Measurements from ENCODE around the gene SNRPA1. TPM values are rescaled to one million over a fixed set of nuclear protein-coding genes. Genes with fewer than 3 reads are reported as not detected.

The SNRPA1 gene
- total RNA-seq, 1 donor from 2014 or later, result 62.4 TPM

DNA sequence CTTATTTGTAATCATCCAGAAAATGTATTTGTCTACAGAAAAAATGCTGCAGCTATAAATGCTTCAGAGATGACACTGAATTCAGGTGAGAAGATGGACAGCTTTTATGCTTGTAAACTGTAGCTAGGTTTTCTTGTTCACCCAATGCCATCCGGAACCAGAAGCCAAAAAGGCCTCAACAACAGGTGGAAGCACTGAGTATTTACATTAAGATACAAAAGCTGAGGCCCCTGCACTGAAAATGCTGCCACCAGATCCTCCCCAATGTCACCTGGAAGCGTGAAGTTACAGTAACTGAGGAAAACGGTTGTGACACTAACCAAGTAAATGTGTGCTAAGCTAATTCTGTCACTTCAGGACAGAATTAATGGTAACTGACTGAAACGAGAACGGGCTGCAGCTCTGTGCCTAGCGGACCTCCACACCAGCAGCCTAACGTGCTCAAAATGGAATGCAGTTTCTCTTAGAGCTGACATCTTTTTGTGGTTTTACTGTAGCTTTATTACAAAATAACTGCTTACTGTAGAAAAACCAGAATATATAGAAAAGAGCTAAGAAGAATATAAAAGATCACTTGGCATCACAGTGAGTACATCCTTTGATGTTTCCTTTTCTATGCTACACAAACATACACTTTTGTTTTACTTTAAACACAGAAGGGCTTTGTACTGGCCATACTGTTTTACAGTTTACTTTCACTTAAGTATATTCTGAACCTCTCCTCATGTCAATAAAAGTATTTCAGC is 50.8 kb downstream of the SNRPA1 start:
- no peak for DNase-seq (ENCODE audit: low read depth)
- H3K4me3 ChIP-seq (ENCODE audit: low read depth, low read length), result no peak overlapping the region
- TF ChIP-seq, protein P1, sequence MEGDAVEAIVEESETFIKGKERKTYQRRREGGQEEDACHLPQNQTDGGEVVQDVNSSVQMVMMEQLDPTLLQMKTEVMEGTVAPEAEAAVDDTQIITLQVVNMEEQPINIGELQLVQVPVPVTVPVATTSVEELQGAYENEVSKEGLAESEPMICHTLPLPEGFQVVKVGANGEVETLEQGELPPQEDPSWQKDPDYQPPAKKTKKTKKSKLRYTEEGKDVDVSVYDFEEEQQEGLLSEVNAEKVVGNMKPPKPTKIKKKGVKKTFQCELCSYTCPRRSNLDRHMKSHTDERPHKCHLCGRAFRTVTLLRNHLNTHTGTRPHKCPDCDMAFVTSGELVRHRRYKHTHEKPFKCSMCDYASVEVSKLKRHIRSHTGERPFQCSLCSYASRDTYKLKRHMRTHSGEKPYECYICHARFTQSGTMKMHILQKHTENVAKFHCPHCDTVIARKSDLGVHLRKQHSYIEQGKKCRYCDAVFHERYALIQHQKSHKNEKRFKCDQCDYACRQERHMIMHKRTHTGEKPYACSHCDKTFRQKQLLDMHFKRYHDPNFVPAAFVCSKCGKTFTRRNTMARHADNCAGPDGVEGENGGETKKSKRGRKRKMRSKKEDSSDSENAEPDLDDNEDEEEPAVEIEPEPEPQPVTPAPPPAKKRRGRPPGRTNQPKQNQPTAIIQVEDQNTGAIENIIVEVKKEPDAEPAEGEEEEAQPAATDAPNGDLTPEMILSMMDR (conservative IDR thresholded peaks at IDR 0.05; ENCODE audit: low read depth, low read length), result no peak

DNA sequence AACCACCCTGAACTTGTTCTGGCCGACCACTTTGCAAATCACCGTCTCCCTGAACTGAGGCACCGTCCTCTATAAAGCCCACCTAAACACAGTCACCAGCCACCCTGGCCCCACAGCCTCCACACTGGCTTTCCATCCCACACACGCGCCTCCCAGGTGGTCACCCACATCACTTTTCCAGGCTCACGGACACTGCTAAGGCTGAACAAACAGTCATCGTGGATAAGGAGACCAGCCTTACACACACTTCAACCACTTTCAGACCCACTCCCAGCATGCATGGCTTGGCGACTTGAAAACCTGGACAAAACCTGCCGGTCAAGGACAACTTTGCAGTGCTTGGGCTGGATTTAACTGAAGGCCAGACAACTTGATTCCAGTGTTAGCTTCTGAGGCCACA is 51.6 kb downstream of the SNRPA1 start:
- no peak overlapping the region for H3K4me3 ChIP-seq (ENCODE audit: low read depth, low read length)
- TF ChIP-seq, protein P1 (conservative IDR thresholded peaks at IDR 0.05; ENCODE audit: low read depth, low read length), result no peak
- DNase-seq (ENCODE audit: low read depth), result no peak

DNA sequence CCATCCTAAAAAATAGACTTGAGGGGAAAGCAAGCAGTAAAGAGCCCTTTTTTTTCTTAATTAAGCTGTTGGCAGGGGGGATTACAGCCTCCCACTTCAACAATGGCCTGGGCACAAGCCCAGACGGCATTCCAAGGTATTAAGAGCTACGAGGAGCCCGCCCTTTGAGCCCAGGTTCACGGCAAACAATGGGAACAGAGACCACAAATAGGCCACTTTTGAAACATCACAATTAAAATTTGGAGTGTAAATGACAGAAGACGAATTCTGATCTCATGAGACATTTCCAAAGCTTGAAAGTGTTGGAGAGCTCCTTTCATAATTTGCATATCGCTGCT is 52.1 kb downstream of the SNRPA1 start:
- DNase-seq (ENCODE audit: low read depth), result no peak
- H3K4me3 ChIP-seq (ENCODE audit: low read depth, low read length), result no peak overlapping the region
- TF ChIP-seq, protein P1 (conservative IDR thresholded peaks at IDR 0.05; ENCODE audit: low read depth, low read length), result no peak

DNA sequence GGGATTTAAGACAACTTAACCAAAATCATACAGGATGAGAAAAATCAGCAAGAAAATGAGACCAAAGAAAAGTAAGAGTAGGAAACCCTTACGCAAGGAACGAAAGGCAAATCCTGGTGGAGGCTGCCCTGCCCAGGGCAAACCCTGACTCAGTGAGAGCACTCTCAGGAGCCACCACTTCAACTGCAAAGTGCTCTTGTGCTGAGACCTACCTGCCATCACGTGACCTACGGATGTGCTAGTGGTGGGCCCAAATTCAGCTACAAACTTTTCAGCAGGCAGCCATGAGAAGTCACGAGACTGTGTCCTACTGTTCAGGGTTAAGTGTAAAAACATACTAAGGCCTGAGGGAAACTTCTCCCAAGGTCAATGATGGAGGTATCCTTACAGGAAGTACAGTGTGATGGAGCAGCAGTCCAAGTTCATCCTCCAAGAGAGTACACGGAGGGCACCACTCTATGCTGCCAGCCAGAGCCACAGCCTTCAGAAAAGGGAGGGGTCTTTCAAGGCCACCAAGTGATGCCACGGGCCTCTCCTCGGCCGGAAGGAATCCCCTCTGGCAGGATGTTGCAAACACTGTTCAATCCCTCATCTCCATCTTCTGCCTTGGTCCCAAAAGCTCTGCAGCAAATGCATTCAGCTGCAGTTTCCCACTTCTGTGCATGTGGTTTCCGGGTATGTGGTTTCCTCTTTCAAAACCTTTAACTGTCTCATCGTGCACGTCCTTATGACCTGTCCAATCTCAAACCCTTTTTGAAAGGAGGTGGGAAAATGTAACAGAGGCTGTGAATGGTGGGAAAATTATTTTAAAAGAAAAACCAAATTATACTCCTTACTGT is 52.7 kb downstream of the SNRPA1 start:
- TF ChIP-seq, protein P1 (conservative IDR thresholded peaks at IDR 0.05; ENCODE audit: low read depth, low read length), result no peak
- no peak for DNase-seq (ENCODE audit: low read depth)
- H3K4me3 ChIP-seq (ENCODE audit: low read depth, low read length), result no peak overlapping the region

DNA sequence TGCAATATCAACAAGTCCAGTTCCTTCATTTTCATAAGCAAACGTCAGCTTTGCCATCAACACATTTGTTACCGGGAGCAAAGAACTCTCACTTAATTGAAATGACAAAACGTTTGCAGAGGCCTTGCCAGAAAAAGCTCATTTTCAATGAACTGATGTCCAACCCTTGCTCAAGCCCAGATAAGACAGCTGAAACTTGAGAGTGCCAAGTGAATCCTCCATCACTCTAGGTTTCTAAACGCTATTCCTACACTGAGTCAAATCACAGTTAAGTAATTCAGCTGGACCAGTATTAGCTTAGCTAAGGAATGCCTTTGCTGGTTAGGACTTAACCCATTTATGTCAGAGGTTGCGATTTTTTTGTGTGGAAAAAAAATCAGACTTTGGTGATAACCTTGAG is 54.7 kb downstream of the SNRPA1 start:
- no peak for DNase-seq (ENCODE audit: low read depth)
- TF ChIP-seq, protein P1 (conservative IDR thresholded peaks at IDR 0.05; ENCODE audit: low read depth, low read length), result no peak
- H3K4me3 ChIP-seq (ENCODE audit: low read depth, low read length), result no peak overlapping the region

DNA sequence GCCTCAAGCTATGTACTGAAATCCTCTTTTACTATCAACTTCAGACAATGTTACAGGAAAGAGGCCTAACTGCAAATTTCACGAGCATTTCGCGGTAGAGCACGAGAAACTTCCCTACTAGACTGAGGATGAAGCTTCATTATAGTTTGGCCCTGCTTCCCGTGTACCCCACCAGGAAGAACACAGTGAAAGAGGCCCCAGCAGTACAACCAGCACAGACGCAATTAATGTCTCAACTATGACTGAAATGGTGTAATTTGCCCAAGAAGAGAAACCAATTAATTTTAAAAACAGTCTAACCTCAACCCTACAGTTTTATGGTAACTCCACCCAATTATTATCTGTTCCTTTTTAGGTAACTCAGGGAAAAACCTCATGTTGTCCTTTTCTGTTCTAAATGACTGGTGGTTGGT is 55.3 kb downstream of the SNRPA1 start:
- H3K4me3 ChIP-seq (ENCODE audit: low read depth, low read length), result no peak overlapping the region
- TF ChIP-seq, protein P1 (conservative IDR thresholded peaks at IDR 0.05; ENCODE audit: low read depth, low read length), result no peak
- DNase-seq (ENCODE audit: low read depth), result no peak
